ENCODE data around the gene SCYL3.

DNA sequence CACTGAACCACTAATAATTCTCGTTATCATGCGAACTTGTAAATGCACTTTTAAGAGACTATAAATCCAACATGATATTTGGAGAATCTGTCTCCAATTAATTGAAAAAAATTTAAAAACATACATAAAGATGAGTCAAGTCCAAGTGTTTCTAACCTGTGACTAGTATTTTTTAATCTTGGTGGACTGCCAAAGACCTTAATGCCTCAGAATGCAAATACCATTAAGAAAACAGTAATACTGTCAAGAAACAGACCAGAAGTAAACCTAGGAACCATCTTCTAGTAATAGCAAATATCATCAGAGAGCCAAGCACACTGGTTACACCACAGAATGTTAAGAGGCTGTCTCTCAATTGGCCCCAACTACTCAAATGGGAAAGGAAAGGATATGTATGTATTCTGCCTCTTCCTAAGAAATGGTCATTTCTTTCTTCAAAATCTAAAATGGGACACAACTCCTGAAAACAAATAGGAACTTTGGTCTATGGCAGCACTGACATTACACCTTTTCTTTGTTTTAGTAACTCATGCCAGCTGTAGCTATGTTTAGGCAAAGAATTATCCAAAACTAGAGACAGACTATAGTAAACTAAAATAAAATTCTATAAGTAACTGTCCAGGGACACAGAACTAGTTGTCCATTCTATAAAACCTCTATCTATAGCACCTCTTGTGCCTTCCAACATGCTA is 15.8 kb downstream of the SCYL3 start:
- TF ChIP-seq, protein P1, sequence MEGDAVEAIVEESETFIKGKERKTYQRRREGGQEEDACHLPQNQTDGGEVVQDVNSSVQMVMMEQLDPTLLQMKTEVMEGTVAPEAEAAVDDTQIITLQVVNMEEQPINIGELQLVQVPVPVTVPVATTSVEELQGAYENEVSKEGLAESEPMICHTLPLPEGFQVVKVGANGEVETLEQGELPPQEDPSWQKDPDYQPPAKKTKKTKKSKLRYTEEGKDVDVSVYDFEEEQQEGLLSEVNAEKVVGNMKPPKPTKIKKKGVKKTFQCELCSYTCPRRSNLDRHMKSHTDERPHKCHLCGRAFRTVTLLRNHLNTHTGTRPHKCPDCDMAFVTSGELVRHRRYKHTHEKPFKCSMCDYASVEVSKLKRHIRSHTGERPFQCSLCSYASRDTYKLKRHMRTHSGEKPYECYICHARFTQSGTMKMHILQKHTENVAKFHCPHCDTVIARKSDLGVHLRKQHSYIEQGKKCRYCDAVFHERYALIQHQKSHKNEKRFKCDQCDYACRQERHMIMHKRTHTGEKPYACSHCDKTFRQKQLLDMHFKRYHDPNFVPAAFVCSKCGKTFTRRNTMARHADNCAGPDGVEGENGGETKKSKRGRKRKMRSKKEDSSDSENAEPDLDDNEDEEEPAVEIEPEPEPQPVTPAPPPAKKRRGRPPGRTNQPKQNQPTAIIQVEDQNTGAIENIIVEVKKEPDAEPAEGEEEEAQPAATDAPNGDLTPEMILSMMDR (conservative IDR thresholded peaks at IDR 0.05 in 1 of 2, IDR thresholded peaks at IDR 0.05 in 1 of 2; ENCODE audit: extremely low read depth in 1 of 2, insufficient read depth in 1 of 2, low read depth in 1 of 2, low read length in 2 of 2), result no peak
- no peak for TF ChIP-seq EZH2 (IDR thresholded peaks at IDR 0.05; ENCODE audit: borderline replicate concordance, low read length)
